AG20443 (cell line): ENCODE data around the gene ZNF207.
A peak's percentile ranks its signal among the peaks of the same experiment; 100 is the strongest.
"Not testable (repeated sequence)": the region's sequence is repeated elsewhere in the genome, so short reads cannot be mapped to it uniquely, and the experiment has no call there.

Experiments
- DNase-seq: peaks from one replicate; pipeline ENCODE4 v3.0.0; 2012; ENCODE audit warnings: low spot score, mixed read lengths

ZNF207 gene

GRCh38 chr17:32349854-32350665 is at the start of gene ZNF207:
ZNF207 (plus strand) TSS chr17:32350157; CDS start chr17:32350286, 129 bp downstream.
- peak; percentile 97 for DNase-seq

- DNase-seq: no peak
Observed at GRCh38 chr17:32302037-32302436, 47.9 kb upstream of the ZNF207 start.

GRCh38 chr17:32302860-32303649 is 46.9 kb upstream of the ZNF207 start:
- DNase-seq: no peak

GRCh38 chr17:32303781-32304288 is 46.1 kb upstream of the ZNF207 start:
- no peak for DNase-seq

GRCh38 chr17:32305049-32305448 is 44.9 kb upstream of the ZNF207 start:
- no peak for DNase-seq

DNA sequence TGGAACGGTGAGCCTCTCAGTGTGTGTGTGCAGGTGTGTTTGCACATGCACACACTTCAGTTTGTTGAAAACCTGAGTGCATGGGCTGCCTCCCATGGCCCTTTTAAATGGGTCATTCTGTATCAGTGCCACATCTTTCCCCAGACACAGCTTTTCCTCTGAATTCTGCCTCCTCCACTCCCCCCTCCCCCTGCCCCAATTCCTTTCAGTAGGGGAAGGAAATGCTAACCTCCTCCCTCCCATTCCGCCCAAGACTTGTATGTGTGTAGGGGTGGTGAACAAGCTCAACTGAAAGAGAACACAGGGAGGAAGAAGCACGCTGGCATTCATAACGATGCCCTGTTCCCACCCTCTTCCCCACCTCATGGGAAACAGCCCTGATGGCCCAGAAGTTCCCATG is 42.3 kb upstream of the ZNF207 start:
- no peak for DNase-seq

DNA sequence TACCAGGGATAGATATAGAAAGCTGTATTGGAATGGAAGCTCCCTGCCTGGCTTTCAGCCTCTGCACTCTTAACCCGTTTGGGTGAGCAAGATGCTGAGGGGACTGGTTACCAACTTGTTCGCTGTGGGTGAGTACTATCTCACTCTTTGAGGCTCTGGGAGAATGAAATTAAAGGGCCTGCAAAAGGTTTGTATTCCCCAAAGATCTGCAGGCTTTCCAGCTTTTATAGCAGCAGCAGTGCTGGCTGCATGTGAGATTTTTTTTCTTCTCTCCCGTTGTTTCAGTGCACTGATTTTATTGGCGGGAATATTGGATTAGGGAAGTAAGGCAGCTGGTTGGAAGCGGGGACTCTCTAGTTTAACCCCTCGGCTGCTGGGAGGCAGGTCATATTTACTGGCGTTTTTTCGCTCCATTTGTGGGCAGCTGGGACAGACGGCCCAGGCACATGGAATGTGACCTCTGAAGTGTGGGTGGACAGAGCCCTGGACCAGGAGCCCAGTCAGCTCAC is 38.9 kb upstream of the ZNF207 start:
- DNase-seq: no peak

DNA sequence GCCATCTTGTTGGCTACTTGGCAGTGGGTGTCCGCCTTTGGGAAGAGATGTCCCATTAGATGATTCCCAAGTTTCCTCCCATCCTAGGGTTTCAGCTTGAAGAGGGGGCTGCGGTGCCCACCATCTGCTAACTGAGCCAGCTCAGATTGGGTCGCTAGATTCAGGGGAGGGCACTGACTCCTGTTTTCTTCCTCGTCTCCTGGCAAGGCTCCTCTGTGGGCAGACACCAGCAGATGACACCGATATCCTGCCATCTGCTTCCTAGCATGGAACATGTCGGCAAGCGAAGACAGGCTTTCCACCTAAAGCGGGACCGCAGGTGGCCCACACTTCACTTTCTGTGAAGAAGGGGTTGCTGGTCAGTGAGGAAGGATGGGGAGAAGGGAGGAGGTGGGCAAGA is 35.3 kb upstream of the ZNF207 start:
- DNase-seq: no peak

GRCh38 chr17:32315171-32315570 is 34.8 kb upstream of the ZNF207 start:
- DNase-seq: no peak

GRCh38 chr17:32316653-32317052 is 33.3 kb upstream of the ZNF207 start:
- not testable (repeated sequence) for DNase-seq

- no peak for DNase-seq
Observed at GRCh38 chr17:32317353-32317752, 32.6 kb upstream of the ZNF207 start.

DNA sequence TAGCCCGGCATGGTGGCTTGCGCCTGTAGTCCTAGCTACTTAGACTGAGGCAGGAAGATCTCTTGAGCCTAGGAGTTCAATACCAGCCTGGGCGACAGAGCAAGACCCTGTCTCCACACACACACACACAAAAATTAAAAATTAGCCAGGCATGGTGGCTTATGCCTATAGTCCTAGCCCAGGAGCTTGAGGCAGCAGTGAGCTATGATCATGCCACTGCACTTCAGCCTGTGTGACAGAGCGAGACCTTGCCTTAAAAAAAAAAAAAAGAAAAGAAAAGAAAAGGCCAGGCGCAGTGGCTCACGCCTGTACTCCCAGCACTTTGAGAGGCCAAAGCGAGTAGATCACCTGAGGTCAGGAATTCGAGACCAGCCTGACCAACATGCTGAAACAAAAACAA is 31.9 kb upstream of the ZNF207 start:
- DNase-seq: no peak

GRCh38 chr17:32319548-32319905 is 30.4 kb upstream of the ZNF207 start:
- DNase-seq: peak; percentile 92

DNA sequence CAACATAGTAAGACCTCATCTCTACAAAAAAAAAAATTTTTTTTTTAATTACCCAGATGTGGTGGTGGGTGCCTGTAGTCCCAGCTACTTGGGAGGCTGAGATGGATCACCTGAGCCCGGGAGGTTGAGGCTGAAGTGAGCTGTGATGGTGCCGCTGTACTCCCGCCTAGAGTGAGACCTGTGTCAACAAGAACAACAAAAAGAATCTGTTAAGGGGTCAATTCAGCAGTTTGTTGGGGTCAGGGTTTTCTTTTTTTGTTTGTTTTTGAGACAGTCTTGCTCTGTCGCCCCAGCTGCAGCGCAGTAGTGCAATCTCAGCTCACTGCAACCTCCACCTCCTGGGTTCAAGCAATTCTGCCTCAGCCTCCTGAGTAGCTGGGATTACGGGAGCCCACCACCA is 29.9 kb upstream of the ZNF207 start:
- not testable (repeated sequence) for DNase-seq

GRCh38 chr17:32320847-32321246 is 29.1 kb upstream of the ZNF207 start:
- DNase-seq: no peak

DNA sequence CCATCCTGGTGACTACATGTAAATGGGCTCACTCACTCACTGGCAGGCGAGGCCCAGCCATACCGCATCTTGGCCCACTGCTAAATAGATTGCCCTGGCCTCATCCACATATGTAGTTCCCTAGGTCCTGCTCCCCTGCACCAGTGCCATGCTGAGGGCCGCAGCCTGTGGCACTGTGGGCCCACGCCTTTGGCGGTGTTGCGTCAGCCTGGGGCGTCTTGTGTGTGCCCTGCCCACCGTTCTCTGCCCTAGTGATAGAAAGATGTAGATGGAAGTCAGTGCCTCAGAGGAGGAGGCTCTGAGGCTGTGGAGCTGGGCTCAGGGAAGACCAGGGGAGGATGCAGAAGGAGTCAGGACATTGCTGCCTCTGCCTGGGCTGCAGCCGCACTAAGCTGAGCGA is 26.9 kb upstream of the ZNF207 start:
- no peak for DNase-seq

DNA sequence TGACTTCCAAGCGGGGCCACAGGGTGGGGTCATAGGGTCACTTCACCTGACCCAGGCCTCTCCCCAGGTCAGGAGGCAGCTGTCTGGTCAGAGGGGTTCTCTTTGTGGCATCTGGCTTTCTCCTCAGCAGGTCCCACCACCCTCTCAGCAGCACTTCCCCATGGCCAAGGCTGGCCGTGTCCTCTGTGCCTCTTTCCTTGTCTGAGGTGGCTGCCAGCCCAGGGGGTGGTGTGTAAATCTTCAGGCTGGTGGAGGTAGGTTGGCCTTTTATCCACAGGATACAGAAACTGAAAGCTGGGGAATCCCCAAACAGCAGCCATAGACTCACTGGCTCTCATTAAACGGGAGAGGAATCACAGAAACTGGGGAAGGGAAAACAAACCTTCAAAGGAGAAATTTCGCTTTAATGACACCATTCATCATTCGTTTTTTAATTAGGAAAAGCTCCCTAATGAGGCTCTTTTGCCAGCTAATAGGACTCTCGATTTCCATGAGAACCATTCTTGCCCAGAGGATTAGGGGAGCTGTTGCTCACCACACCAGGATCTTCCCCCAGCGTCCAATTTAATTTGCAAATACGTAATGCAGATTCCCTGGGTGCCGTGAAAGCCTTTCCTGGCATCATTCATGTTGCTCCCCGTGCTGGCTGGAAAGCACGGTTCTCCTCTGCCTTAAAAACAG is 26.0 kb upstream of the ZNF207 start:
- peak; percentile 65 for DNase-seq

DNA sequence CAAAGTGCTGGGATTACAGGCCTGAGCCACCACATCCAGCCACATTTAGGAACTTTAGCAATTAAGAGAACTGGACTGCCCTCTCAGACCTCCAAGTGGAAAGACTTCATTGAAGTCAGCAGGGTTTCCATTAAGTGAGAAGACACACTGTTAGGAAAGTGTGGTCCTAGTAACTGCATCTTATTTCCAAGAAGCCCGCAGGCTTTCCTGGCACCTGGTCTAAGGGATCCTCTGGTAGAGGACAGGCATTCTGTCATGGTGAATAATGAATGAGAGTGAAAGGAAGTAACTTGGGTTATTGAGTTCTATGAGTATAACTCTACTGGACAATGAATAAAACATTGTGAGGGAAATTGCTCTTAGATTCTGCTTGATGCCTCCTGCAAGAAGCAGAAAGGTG is 22.0 kb upstream of the ZNF207 start:
- no peak for DNase-seq

DNA sequence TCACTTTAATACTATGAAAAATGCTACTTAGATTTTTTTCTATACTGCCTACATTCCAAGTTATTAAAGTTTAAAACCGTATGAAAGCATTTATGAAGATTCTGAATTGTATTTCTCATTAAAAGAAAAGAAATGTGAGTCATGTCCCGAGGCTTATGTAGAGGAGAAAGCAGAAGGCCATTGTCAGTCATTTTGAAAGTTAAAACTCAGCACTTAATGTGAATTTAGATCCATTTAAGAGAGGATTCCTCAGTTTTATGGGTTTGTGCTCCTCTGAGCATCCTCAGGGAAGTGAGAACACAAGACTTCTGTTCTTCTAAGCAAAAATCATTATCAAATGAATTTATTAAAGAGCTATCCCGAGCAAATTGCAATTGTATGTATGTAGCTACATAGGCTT is 19.8 kb upstream of the ZNF207 start:
- no peak for DNase-seq

DNA sequence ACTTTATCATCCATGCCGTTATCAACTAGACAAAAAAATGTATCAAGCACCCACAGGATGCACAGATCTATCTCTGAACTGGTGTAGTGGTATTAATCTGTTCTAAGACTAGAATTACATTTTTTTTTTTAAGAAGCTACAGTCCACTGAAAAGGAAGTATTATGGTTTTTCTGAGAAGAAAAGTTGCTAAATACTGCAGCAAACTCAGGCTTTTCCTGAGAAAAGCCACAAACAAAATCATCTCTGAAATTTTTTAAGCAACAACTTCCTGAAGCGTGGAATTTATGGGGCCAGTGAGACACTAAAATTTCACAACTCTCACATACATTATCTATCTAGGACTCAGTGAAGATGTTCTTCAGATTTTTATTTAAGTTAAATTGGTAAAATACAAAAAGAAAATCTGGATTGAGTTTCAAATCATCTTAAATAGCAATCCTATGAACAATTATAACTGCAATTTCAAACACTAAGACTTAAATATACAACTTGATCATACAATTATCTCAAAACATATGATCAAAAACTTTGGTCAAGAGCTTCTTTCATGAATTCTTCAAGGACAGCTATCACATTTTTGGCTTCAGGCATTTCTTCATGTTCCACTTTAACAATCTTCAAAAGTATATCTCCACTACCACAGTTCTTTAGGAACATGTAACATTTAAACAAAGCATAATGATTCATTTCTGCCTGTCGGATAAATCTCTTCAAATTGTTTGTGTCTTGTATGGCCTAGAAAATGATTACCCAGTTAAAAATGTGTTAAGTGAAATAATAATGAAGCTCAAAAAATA is 18.5 kb upstream of the ZNF207 start:
- no peak for DNase-seq

- no peak for DNase-seq
Observed at GRCh38 chr17:32333187-32333586, 16.8 kb upstream of the ZNF207 start.

- DNase-seq: no peak
Observed at GRCh38 chr17:32335046-32335445, 14.9 kb upstream of the ZNF207 start.
